Limb (tissue), 2 donors: Measurements from ENCODE around the gene TALDO1.

Experiments
- DNase-seq, 2 donors: peaks; one replicate each; pipeline ENCODE4 v3.0.0-alpha.2; 2016; ENCODE audit errors: extremely low spot score in 2 of 2

TALDO1 gene

GRCh38 chr11:786235-787083 is 39.2 kb downstream of the TALDO1 start:
- no peak for DNase-seq

GRCh38 chr11:787084-787675 is 39.9 kb downstream of the TALDO1 start:
- DNase-seq, result no peak

DNA sequence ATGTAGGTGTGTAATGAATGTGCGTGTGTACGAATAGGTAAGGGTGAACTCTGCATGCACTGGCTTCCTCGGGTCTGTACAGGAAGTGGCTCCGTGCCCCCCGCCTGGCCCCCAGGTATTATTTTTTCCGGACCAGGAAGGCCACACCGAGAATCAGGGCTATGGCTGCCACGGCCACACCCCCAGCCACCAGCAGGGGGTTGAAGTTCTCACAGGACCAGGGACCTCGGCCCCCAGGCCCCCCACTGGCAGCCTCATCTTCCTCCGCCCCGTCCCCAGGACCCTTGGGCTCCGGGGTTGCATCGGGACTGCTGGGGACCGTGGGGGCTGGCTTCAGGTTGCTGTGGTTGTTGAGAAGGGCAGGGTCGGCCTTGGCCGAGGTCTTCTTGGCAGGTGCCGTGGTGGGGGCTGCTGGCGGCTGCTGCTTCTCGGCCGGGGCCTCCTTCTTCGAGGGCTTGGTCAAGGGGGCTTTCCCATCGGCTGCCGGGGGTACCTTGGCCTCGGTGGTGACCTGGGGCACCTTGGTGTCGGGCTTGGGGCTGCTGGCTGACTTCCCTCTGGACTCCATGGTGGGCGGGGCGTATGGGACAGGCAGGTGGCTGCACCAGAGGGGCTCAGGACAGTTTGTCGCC is 40.9 kb downstream of the TALDO1 start:
- no peak for DNase-seq

DNA sequence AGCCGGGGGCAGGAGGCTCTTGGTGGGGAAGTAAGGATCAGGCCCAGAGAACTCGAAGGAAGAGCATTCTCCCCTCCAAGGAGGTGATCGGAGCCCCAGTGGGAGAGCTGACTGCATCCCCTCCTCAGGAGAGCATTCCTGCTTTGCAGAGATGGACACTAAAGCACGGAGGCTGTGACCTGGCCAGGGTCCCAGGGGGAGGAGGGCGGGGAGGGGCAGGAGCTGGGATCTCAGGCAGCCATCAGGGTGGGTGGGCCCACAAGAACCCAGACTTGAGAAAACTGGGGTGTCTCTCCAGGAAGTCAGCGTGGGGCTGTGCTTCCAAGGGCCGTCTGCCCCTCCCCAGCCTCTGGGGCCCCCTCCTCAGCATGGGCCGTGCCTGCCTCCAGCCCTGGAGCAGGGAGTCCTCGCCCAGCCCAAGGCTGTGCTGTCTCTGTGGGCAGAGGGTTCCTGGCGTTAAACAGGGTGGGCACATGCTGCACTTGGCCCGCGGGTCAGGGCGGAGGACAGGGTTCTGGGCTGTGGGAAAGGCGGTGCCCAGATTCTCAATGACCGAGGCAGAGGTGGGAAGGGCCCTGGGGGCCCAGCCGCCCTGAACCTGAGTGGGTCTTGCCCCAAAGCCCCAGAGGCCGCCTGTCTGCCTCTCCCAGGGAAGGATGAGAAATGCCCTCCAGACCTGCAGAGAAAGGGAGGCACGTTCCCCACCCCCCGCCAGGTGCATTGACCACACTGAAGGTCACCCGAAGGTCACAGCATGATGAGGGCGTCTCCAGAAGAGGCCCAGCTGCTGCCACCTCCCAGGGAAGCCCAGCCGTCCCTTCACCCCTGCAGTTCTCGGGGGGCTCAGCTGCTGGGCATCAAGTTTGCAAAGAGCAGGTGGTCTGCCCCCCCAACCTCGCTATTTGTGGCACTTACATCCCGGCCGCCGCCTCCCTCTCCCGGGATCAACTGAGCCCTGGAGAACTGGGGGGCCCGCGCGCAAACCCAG is 42.0 kb downstream of the TALDO1 start:
- DNase-seq, result no peak

DNA sequence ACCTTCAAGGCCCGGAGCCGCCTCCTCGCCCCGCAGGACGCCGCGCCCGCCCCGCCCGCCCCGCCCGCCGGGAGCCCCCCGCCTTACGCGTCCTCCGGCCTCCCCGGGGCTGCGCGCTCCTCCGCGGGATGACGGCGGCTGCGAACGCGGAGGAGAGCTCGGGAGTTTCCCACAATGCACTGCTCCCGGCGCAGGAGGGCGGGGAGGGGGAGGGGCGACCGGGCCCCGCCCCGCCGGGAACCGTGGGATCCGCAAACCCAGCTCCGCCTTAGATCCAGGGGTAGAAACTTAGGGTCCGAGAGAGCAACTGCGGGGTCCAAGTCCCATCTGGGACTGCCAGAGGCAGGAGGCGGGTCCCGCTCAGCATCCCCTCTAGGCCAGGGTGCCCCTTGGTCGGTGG is 42.7 kb downstream of the TALDO1 start, which contains the start of gene CEND1:
CEND1 (minus strand) TSS at position 148 of the 400 bp plus-strand sequence. CDS start 1,514 bp downstream, outside the sequence.
- peak in 1 of 2 donors; percentile 80 for DNase-seq

DNA sequence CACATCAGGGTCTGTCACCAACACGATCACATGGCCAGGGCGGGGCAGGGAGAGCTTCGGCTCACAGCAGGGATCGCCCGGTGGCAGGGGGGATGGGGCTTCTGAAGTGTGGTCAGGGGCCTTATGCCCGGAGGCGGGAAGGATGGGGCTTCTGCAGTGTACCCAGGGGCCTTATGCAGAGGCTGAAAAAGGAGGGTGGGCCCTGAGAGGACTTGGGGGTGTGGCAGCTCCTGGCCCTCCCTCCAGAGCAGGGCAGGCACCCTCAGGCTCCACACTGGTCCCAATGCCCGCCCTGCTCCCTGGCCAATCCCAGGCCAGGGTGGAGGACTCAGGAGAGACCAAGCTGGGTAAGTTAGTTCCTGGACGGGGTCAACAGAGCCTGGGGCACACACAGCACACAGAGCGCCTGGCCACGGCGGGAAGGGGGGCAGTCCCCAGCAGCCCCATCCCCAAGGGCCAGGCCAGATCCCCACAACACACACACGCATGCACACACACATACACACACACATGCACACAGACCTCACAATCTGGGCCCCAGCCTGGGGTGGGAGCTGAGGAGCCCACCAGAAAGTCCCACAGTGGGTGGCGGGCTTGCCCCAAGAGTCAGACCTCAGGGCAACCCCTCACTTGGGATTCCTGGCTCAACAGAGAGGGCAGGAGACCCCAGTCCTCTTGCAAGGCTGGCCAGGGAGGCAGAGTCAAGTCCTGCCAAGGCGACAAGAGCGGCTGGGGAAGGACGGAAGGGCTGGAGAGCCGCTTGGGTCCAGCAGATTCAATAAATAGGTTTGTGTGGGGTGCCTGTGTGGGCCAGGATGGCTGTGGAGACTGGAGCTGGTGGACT is 43.7 kb downstream of the TALDO1 start:
- no peak for DNase-seq

DNA sequence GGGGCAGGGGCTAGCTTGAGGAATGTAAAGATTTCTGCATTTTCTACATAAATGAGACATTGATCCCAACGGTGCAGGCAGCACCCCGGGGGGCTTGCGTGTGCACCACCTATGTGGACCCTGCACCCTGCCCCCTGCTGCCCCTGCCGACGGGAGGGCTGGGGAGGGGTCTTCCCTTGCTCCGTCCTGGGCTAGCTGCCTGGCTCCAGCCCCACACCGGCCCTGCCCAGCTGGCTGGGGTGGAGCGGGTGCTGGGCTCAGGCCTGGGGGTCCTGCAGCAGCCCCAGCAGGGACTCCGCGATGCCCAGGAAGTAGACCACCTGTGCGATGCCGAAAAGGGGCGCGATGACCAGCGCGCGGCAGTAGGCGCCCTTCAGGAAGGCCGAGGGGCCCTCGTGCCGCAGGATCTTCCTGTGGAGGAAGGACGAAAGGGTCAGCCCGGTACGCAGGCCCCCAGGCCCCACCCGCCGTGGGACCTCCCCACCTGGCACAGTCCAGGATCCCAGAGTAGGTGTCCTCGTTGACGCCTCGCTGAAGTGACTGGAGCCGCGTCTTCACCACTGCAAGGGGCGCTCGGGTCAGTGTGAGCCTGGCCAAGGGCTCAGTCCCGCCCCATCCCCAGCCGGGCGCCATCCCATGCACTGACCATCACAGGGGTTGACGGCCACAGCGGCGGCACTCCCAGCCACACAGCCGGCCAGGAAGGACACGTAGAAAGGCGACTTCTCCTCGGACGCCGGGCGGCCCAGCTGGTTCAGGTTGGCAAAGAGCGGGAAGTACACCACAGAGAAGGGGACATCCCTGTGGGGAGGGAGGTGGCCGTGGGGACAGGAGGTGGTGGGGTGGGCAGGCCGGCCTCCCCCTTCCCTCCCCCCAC is 44.6 kb downstream of the TALDO1 start:
- no peak for DNase-seq

DNA sequence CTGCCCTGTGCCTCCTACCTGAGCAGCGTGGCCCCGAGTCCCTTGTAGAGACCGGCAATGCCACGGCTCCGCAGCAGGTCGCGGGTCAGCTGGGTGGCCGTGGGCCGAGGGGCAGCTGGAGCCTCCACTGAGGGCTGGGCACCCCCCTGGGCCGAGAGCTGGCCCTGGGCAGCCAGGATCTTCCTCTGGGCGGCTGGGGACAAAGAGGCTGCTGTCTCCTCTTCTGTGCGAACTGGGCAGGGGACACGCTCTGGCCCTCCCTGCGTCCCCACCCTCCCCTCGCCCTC is 45.2 kb downstream of the TALDO1 start:
- no peak for DNase-seq

GRCh38 chr11:792873-793272 is 45.6 kb downstream of the TALDO1 start:
- DNase-seq, result no peak

GRCh38 chr11:793556-793955 is 46.3 kb downstream of the TALDO1 start:
- DNase-seq, result no peak

- no peak for DNase-seq
These were observed 46.9 kb downstream of the TALDO1 start for GRCh38 chr11:794013-794765.

DNA sequence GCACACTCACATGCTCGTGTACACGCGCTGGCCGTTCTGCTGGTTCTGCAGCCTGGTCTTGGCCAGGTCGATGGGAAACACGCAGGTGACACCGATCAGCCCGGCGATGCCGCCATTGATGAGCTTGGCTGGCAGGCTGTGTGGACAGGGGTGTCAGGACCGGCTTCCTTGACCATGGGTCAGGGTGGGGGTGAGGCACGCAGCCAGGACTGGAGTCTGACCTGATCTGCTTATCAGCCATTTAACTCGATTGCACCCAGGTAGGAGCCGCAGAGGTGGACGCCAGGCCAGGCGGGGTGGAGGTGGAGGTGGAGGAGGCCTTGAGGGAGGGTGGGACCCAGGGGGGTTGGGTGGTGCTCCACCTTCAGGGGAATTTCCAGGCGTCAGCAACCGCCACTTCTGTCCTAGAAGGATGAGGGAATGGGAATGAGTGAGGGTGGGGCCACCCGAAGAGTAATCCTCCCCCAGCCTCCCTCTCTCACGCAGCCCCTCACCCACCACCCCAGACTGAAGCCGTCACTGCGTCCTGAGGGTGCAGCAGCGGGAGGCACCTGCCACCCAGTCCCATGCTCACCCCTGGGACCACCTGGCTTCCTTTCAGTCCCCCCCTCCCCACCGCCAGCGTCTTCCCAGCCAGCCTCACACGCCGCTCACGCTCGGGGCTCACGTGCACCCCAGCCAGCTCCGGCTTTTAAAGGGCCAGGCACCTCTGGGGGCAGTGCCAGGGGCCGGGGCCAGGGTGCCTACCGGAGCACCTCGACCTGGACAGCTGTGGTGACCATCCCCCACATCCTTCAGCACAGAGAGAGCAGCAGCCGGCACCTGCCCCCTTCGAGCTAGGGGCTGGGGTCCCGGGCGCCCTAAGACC is 47.7 kb downstream of the TALDO1 start:
- DNase-seq, result no peak

DNA sequence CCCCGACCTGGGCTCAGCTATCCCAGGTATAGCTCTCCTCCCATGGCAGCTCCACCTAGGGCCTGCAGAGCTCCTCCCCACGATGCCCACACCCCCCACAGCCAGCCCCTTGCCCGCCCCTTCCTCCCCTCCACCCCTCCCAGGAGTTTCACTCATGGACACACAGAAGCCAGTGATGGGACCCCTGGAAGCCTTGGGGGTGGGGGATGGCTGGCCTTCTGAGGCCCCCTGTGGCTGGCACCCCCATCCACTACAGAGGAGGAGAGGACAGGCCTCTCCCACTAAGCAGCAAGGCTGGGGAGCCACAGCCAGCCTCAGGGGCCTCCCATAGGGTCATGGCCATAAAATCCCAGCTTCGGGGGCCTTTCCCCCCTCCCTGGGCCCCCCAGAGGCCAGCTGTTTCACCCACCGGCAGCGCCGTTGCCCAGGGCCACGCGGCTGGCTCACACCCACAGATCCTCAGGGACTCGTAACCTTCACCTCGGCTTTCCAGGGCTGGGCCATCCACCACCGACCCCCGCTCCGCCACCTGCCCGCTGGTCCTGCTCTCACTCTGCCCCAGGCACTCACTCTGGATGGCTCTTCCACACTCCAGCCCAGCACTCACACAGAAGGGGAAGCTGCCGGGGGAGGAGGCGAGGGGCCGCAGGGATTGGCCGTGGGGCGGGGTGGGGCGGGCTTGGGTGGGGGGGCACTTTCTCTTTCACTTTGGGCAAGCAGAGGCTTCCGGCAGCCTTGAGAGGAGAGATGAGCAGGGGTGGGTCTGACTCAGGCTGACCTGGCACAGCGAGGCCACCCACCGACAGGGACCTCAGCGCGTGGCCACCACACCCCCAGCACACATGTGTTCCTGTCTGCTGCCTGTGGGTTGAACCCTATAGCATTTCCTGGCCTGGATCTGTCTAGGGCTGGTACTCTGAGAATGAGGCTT is 48.6 kb downstream of the TALDO1 start:
- peak; percentile 45 to 81 for DNase-seq

DNA sequence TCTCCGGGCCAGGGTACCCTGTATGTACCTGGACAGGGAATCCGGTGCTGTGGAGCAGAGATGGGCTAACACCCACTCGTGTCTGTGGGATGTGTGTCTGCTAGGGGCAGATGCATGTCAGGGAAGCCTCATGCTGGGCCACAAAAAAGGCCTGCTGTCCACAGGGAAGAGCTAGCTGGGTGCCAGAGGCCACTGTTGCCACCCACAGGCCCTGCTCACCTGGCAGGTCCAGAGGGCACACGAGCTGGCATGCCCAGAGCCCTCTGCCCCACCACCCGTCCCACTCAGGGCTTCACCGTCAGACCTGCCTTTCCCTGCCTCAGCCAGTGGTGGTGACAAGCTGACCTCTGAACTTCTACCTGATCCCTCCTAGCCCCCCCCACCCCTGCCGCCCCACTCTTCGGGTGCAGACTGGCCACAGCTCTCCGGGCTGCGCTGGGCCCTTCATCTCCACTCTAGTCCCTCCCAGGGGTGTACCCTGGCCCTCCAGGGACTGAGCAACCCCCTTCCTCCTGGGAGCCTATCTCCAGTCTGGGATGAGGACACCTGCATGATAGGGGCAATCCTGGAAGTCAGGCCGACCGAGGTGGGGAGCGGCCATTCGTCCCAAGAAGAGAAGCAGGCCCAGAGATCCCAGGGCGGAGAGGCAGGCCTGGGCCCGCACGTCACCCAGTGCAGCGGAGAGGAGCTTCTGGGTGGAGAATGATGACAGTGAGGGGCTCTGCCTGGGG is 49.5 kb downstream of the TALDO1 start:
- DNase-seq, result no peak

GRCh38 chr11:797296-798092 is 50.2 kb downstream of the TALDO1 start:
- peak; percentile 89 for DNase-seq
